ENCODE measurements around the gene SLC6A4.
"Not testable (repeated sequence)": the region's sequence is repeated elsewhere in the genome, so short reads cannot be mapped to it uniquely, and the experiment has no call there.

SLC6A4 gene

GRCh38 chr17:30238387-30239088, 3.0 kb upstream of the SLC6A4 start:
- DNase-seq (ENCODE audit: low read depth): no peak

- DNase-seq (ENCODE audit: low read depth): no peak
Measured at GRCh38 chr17:30238003-30238344, 2.5 kb upstream of the SLC6A4 start.

- DNase-seq (ENCODE audit: low read depth): no peak
Measured at GRCh38 chr17:30237296-30238002, 2.0 kb upstream of the SLC6A4 start.

- DNase-seq (ENCODE audit: low read depth): peak; percentile 16
Measured at GRCh38 chr17:30236766-30237165, 1.3 kb upstream of the SLC6A4 start.

- DNase-seq (ENCODE audit: low read depth): no peak
Measured at GRCh38 chr17:30236297-30236624, 764 bp upstream of the SLC6A4 start.

- DNase-seq (ENCODE audit: low read depth): no peak
Measured at GRCh38 chr17:30234964-30235363, 533 bp downstream of the SLC6A4 start.

- DNase-seq (ENCODE audit: low read depth): no peak
Measured at GRCh38 chr17:30234296-30234695, 1.2 kb downstream of the SLC6A4 start.

- DNase-seq (ENCODE audit: low read depth): no peak
Measured at GRCh38 chr17:30232824-30233427, 2.6 kb downstream of the SLC6A4 start.

GRCh38 chr17:30232015-30232823, 3.3 kb downstream of the SLC6A4 start:
- DNase-seq (ENCODE audit: low read depth): no peak

GRCh38 chr17:30230596-30231125, 4.8 kb downstream of the SLC6A4 start:
- no peak for DNase-seq (ENCODE audit: low read depth)

GRCh38 chr17:30230009-30230408, 5.5 kb downstream of the SLC6A4 start:
- DNase-seq (ENCODE audit: low read depth): not testable (repeated sequence)

GRCh38 chr17:30229012-30229411, 6.5 kb downstream of the SLC6A4 start:
- DNase-seq (ENCODE audit: low read depth): no peak

GRCh38 chr17:30228011-30228410, 7.5 kb downstream of the SLC6A4 start:
- no peak for DNase-seq (ENCODE audit: low read depth)

GRCh38 chr17:30226878-30227277, 8.6 kb downstream of the SLC6A4 start:
- no peak for DNase-seq (ENCODE audit: low read depth)

GRCh38 chr17:30225919-30226553, 9.5 kb downstream of the SLC6A4 start:
- no peak for DNase-seq (ENCODE audit: low read depth)

- no peak for DNase-seq (ENCODE audit: low read depth)
Measured at GRCh38 chr17:30225112-30225511, 10.4 kb downstream of the SLC6A4 start.

- no peak for DNase-seq (ENCODE audit: low read depth)
Measured at GRCh38 chr17:30224419-30224960, 11.0 kb downstream of the SLC6A4 start.

GRCh38 chr17:30222721-30223175, 12.7 kb downstream of the SLC6A4 start:
- DNase-seq (ENCODE audit: low read depth): no peak

GRCh38 chr17:30222251-30222650, 13.2 kb downstream of the SLC6A4 start:
- DNase-seq (ENCODE audit: low read depth): no peak

- DNase-seq (ENCODE audit: low read depth): no peak
Measured at GRCh38 chr17:30221346-30221745, 14.2 kb downstream of the SLC6A4 start.

- DNase-seq (ENCODE audit: low read depth): no peak
Measured at GRCh38 chr17:30220414-30220813, 15.1 kb downstream of the SLC6A4 start.

- DNase-seq (ENCODE audit: low read depth): no peak
Measured at GRCh38 chr17:30219833-30220232, 15.7 kb downstream of the SLC6A4 start.
